ENCODE data around the gene GLT1D1.

Gene GLT1D1

DNA sequence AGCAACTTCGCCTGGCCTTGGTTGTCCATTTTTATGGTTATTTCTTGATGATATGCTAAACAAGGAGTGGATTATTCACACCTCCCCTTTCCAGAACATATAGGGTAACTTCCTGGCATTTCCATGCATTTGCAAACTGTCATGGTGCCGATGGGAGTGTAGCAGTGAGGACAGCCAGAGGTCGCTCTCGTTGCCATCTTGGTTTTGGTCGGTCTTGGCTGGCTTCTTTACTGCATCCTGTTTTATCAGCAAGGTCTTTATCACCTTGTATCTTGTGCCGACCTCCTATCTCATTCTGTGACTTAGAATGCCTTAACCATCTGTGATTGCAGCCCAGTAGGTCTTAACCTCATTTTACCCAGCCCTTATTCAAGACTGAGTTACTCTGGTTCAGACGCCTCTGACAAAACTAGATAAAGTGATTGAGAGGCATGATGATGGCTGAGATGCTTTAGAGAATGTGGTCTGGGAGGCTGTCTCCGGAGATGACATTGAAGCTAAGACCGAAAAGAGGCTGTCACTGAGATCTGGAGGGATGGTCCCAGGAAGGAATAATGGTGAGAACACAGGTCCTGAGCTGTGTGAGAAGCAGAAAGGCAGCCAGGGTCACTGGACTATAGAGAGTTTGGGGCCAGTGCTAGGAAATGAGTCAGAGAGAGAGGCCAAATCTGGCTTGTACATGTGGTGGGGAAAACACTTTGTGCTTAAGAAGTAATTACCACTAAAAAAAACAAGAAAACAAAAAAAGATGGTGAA is 2.9 kb downstream of the GLT1D1 start:
- DNase-seq: no peak

DNA sequence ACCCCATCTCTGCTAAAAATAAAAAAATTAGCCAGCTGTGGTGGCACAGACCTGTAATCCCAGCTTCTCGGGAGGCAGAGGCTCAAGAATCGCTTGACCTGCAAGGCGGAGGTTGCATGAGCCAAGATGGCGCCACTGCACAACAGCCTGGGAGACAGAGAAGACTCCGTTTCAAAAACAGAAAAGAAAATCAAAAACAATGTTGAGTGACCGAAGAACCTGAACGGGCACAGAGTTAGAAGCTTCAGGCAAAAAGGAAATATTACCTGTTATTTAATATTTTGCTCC is 3.5 kb downstream of the GLT1D1 start:
- DNase-seq: no peak

DNA sequence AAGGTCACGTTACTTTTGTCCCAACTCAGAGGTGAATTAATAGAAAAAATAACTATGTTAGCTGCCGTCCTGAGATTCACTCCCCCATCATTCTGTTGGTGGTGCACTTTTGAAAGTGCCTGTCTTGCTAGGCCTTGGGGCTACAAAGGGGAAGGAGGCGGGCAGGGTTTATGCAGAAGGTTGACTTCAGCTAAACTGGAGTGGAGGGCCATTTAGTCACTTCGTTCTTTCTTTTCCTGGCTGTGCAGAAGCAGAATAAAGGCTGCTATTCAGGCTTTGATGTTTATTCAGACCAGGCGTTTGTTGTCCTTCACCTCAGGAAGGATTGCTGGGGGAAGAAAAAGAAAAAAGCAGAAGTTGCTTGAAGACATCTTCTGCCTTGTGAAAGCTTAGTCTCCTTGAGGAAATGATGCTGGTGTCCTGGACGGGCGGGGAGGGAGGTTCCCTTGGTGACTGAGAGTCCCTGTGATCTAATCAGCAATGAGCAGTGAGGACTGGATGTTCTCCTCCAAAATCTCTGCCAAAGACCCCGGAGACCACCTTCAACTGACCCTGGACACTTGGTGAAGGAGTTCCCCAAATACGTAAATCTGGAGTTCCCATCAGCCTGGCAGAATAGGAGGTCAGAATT is 4.0 kb downstream of the GLT1D1 start:
- no peak for DNase-seq

DNA sequence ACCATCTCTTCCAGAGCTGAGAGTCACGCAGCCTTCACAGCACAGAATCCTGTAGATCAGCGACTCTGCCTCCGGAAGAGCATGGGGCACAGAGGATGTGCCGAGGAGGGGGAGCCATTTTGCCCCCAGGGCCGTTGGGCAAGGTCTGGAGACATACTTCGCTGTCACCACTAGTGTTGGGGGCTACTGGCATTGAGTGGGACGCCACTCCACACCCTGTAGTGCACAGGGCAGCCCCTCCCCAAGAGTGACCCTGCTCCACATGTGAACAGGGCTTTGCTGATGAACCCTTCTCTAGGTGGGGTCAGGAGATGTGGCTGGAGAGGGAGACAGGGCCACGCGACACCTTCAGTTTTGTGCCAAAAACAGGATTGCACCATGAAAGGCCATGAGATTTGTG is 6.0 kb downstream of the GLT1D1 start:
- DNase-seq: no peak

DNA sequence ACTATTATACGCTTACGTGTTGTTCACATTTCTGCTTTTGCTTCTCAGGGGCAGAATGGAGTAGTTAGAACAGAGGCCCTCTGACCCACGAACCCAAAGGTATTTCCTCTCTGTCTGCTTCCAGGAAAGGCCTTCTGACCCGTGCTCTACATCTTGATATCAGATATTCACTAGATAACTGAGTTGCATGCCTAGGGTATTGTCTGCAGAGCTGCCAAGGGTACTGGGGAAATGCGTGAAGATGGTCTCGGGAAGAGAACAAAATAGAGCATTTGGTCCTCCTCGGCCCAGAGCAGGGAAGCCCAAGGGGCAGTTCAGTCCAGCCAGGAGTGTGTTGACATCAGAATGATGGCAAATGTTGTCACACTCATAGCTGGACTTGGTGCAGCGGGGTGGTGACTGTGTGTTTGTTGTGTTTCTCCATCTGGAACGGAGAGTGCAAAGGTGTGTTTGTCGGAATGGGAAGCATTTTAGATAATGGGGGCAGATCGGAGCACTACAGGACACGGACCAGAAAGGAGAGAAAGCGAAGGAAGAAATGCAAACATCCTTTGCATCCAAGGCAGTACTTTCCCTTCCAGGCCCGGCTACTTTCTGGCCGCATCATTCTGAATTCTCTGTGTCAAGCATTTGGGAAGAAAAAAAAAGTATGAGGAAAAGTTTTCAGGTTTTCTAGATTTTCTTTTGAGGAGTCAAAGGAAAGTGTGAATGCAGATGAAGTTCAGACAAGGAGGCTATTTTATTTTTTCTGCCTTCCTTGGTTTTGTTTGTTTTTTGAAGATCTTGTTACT is 8.1 kb downstream of the GLT1D1 start:
- DNase-seq: no peak

DNA sequence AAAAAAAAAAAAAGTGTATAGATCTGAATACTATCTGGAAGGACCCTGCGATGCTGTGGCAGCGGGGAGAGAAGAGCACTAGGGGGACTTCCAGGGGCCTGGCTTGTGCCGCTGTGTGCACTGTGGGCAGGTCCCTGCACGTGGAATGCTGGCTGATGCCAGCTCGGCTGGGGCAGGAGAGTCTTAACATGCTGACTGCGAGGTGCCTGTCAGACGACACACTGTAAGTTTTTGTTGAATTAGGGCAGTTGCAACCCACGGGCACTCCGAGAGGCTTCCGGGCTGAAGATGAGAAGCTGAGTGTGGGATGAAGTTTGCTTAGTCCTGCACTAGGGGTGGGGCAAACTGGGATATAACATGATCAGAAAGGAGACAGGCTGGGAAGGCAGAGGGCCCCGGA is 10.7 kb downstream of the GLT1D1 start:
- DNase-seq: no peak

DNA sequence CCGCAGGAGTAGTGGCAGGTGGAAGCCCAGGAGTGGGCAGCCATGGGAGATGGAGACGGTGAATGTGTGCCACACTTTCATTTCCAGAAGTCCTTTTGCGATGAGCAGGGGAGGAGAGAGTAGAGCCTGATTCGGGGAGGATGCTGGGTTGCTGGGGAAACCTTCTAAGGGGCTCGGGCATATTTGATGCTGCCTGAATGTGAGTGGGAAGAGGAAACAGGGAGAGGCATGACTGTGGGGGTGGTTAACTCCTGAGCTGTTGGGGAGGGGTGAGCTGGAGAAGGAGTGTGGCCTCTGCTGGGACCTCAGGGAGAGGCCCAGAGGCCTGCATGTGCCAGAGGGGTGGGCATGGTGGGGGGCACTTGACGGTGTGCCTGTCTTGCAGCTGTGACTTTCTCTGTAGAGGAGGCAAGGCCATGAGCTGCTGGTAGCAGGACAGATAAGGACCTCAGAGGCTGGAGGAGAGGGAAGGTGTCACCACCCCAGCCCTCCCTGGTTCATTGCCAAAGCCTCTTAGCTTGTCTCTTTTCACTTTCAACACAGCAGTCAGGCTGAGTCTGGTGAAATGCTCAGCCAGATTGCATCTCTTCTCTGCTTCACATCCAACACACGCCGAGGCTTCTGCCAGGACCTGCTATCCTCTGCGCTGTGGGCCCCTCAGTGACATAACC is 11.4 kb downstream of the GLT1D1 start:
- no peak for DNase-seq

DNA sequence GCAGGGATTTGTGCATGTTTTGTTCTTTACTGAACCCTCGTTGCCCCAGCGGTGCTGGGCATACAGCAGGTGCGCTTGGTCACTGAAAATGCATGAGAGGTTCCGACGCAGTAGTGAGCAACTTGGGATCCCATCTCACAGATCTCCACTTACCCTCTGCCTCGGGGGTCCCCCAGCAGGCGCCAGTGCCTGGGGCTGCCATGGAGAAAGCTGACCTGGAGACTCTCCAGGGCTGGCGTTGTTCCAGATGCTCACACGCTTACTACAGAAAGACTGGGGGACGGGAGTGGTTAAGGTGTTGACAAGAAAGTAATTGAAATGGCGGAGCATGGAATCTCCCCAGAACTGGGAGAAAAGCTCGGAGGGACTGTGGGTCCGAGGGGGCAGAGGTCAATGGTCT is 14.2 kb downstream of the GLT1D1 start:
- DNase-seq: no peak

DNA sequence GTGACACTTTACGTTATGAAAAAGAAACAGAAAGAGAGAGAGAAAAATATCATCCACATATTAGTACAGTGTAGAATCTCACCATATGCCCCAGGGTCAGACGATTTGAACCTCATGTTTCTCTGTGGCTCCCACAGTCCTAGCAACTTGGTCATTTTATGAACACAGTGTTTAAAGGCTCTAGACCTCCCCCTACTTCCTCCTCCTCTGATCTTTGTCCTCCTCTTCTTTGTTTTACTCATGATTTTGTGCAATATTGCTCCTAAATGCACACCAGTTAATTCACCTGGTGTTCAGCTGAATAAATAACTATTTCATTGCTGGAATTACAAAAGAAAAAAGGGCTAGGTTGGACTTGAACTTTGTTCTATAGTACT is 18.2 kb downstream of the GLT1D1 start:
- no peak for DNase-seq

DNA sequence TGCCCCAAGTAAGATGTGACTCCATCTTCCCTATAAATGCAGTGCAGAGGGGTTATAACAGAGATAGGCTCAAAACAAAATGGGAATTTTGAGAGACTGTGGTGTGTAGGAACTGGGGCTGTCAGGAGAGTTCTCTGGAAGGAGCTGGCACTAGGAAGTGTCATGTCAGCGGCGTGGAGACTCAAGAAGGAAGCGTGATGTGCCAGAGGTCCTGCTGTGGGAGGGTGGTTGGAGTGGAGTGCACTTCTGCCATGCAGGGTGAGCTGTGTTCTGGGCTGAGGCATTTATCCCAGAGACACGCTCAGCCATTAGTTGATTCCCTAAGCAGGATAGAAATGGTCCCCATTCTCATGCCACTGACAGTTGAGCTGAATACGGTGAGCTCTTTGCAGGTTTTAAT is 19.0 kb downstream of the GLT1D1 start:
- no peak for DNase-seq

DNA sequence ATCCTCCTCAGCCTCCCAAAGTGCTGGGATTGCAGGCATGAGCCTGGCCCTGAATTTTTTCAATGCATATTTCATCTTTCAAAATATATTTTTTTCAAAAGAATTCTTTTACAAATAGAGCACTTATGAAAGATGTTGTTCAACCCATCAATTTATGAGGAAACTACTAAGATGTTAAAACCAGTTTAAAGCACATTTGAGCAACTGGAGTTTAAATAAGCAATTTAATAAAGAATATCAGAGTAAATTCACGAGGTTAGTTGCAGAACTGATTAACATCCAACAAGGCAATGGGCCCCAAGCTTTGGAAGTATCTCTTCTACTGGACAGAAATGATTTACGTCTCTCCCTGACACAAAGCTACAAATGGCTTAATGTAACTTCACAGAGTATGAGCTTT is 23.3 kb downstream of the GLT1D1 start:
- DNase-seq: no peak

DNA sequence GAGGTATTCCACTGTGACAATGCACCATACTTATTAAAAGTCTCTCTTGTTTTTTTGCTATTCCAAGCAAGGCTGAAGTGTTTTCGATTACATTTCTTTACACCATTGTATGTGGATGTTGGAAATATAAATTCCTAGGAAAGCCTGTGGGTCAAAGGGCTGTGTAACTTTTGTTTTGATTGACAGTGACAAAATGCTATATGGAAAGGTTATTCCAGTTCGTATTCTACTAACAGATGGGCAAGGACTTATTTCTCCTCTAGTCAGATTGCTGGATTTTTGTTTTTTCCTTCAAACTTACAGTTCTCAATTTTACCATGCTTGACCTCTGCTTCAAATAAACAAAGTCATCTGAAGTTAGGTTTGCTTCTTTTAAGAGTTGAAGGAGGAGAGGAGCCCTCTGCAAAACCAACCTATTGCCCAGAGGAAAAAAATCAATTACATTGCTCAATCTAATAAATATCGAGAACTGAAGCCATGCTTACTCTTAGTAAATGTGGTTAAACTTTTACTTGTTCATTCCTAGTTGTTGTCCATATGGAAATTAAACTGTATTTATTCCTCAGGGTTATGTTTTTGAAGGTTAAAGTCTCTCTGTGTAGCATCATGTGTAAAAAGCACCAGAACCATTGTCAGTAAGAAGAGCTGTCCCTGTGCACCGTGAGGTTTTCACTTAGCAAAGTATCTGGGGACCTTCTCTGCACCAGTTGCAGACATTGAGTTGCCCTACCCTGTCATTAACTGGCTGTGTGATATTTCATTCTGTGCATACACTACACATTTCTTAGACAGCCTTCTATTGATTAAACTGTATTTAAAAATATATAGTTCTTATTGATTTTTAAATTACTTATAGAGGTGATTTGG is 26.9 kb downstream of the GLT1D1 start:
- DNase-seq: no peak

DNA sequence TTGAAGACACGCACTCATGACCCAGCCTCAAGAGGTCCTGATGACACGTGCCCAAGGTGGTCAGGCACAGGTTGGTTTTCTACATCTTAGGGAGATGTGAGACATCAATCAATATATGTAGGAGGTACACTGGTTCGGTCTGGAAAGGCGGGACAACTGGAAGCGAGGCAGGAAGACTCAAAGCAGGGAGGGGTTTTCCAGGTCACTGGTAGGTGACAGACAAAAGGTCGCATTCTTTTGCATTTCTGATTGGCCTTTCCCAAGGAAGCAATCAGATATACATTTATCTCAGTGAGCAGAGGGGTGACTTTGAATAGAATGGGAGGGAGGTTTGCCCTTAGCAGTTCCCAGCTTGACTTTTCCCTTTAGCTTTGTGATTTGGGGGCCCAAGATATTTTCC is 38.6 kb downstream of the GLT1D1 start:
- no peak for DNase-seq

DNA sequence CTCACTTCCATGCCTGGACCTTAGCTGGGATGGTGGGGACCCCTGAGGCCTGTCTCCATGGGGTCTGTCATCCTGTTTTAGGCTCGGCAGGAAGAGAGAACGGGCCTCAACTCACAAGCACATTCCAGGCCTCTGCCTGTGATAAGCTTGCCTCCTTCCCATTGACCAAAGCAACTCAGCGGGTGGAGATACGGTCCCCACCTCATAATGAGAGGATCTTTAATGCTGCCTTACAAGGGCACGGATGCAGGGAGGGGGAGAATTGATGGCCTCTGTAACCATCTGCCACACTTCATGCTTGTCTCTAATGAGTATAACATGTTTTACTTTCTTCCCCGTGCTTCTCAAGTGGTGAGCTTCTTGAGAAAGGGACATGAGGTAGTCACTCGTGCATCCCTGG is 50.0 kb downstream of the GLT1D1 start:
- no peak for DNase-seq

DNA sequence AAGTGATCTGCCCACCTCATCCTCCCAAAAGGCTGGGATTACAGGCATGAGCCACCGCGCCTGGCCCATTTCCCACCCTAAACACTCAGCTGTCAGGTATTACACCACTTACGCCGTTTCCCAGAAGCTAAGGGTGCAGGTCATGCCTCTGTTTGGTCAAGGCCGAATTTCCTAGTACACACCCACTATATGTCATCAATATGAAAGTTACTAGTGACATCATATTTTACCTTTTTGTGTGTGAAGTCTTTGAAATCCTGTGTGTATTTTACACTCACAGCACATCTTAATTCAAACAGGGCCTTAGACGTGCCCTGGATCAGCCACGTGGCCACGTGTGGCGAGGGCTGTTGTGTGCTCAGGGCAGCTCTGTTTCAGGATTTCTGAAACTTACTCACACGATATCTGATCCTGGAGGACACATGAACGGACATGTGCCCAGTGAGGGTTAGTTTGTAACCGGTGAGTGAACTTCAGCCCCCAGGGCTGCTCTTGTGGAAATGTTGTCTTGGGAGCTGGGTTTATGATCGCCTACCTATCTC is 51.8 kb downstream of the GLT1D1 start:
- no peak for DNase-seq

DNA sequence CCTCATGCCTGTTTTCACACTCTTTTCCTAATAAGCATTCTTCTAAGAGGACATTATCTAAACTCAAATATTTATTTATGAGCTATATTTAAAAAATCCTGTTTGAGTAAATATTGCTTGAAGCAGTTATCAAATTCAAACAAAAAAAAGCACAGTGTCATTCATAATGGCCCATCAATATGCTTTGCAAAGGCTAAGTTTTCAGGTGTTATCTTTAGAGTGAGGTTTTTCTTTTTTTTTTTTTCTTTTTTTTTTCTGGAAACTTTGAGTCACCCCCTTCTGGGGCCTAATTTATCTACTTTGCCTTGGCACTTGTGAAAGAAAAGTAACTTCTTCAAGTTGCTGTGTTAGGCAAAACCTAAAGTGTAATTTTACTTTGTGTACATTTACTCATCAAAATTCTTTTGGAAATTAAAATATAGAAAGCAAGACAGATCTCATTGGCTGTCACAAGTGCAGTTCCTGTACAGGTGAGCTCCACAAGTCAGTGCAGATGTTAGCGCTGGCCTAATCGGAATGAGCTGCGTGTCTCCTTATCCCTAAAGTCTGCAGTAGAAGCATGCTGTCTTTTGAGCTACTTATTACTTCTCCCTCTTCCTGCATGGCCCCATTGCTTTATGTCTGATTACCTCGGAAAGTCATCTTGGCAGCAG is 53.3 kb downstream of the GLT1D1 start:
- no peak for DNase-seq

DNA sequence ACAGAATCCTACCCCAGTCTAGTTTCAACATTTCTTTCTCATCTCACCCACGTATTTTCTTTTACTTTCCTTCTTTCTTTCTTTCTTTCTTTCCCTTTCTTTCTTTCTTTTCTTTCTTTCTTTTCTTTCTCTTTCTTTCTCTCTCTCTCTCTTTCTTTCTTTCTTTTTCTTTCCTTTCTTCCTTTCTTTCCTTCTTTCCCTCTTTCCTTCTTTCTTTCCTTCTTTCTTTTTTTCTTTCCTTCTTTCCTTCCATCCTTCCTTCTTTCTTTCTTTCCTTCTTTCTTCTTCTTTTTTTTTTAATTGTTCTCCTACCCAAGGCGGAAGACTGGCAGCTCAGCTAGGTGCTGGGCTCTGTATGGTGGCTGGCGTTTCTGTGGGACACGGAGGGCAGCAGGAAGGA is 55.0 kb downstream of the GLT1D1 start:
- DNase-seq: no peak

DNA sequence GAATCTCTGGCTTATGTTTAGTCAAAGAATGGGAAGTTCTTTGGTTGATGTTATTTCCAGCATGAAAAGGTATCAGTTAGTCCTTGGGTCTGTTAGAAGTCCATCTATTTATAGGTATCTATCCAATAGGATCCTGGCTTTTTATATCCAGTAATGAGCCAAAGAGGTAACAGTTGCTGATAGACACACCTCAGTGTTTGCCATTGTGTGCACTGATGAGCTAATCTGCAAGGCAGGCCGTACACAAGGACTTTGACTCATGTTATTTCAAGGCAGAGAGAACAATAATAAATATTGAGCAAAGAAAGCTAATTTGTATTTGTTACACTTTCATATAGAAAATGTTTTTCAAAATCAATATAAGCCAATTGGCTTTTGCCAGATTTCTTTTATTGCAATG is 56.4 kb downstream of the GLT1D1 start:
- DNase-seq: no peak

DNA sequence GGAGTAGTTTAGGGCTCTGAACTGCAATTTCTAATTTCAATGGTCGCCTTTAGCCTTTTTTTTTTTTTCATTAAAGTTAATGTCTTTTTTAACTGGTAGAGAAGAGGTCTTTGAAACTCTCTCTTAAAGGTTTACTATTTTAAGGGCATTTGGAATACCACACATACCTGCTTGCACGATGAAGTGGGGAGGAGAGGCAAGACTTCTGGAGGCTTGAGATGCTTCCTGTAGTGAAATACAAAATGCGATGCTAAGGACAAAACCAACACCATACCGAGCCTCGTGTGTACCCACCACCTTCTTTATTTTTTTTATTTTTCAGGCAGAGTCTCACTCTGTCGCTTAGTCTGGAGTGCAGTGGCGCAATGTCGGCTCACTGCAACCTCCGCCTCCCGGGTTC is 57.4 kb downstream of the GLT1D1 start:
- no peak for DNase-seq

DNA sequence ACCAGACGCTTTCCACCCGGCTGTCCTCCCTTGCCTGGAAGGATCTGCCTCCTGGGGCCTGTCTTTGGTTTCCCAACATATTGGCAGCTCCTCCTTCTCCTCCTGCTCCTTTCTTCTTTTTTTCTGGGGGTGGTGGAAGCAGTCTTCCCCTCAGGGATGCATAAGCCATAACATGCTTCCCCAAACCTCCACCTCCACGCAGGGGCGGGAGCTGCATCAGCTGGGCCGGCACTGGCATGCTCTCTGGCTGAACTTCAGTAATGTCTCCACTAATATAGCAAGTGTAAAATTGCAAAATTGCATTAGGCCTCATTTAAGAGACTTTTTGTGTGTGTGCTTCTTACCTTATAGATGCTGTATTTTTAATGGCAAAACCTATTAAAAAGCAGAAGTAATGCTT is 58.6 kb downstream of the GLT1D1 start:
- no peak for DNase-seq

DNA sequence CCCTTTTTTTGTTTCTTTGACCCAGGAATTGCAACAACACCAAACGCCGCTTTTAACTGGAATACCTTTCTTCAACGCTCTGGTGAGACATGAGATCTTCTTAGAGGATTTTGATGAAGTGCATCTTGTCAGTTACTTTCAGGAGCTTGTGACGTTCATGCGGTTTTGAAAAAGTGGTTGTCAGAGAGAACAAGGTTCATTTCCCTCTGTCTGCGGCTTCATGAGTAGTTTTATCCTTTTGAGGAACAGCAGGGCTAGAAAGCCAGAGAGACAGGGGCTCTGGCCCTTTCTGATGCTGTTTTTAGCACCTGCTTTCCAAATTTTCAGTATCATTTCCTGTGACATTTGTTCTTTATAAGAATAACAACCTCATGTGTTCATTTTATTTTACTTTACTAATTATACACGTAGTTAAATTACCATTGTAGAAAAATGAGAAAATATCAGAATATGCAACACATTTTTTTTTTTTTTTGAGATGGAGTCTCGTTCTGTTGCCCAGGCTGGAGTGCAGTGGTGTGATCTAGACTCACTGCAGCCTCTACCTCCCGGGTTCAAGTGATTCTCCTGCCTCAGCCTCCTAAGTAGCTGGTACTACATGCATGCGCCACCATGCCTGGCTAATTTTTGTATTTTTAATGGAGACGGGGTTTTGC is 61.8 kb downstream of the GLT1D1 start:
- no peak for DNase-seq
